Measurements from ENCODE around the gene KNG1. TPM values are rescaled to one million over a fixed set of nuclear protein-coding genes. Genes with fewer than 3 reads are reported as not detected.

KNG1 gene
- total RNA-seq, 4 donors from 2014 or later: not detected

GRCh38 chr3:186783058-186783730, 66.0 kb downstream of the KNG1 start, which contains the start of gene EIF4A2:
TSS of gene EIF4A2 (plus strand) at chr3:186783577. CDS start at chr3:186783611, 34 bp downstream.
- no peak for TF ChIP-seq CTCF (IDR thresholded peaks at IDR 0.05; ENCODE audit: low read depth)

- TF ChIP-seq CTCF (IDR thresholded peaks at IDR 0.05; ENCODE audit: low read depth): no peak
Observed at GRCh38 chr3:186783731-186784515, 66.8 kb downstream of the KNG1 start.

GRCh38 chr3:186784820-186785494, 67.8 kb downstream of the KNG1 start:
- no peak for TF ChIP-seq CTCF (IDR thresholded peaks at IDR 0.05; ENCODE audit: low read depth)

- TF ChIP-seq CTCF (IDR thresholded peaks at IDR 0.05; ENCODE audit: low read depth): no peak
Observed at GRCh38 chr3:186785495-186786018, 68.4 kb downstream of the KNG1 start.

GRCh38 chr3:186786922-186787321, 69.8 kb downstream of the KNG1 start:
- no peak for TF ChIP-seq CTCF (IDR thresholded peaks at IDR 0.05; ENCODE audit: low read depth)

GRCh38 chr3:186787642-186788481, 70.7 kb downstream of the KNG1 start:
- TF ChIP-seq CTCF (IDR thresholded peaks at IDR 0.05; ENCODE audit: low read depth): no peak
